PFSK-1 (cell line): ENCODE measurements around the gene SYMPK.

ENCODE experiments used
- FOXP2 ChIP-seq: optimal IDR thresholded peaks from 2 replicates; pipeline ENCODE3; 2011; ENCODE audit warnings: borderline replicate concordance, control low read depth, inconsistent platforms; ENCODE audit not compliant: insufficient read depth; ENCODE audit errors: extremely low read length, extremely low read depth
- POLR2AphosphoS5 ChIP-seq: IDR thresholded peaks from 2 replicates; pipeline ENCODE4 v1.6.1; 2012; ENCODE audit warnings: low read depth, mild to moderate bottlenecking, control low read depth, low read length, moderate library complexity
- REST ChIP-seq, 2 experiments: IDR thresholded peaks; 2 replicates each; pipeline versions ENCODE4 v1.6.1 to v1.8.0; 2011 to 2012; ENCODE audit warnings: low read depth in 2 of 2, low read length in 2 of 2, control low read depth in 1 of 2, inconsistent platforms in 1 of 2, mild to moderate bottlenecking in 1 of 2, moderate library complexity in 1 of 2; ENCODE audit not compliant: insufficient read depth in 1 of 2
- SIN3A ChIP-seq: IDR thresholded peaks from 2 replicates; pipeline ENCODE4 v1.6.1; 2012; ENCODE audit warnings: mild to moderate bottlenecking, low read length, moderate library complexity, borderline replicate concordance; ENCODE audit not compliant: insufficient read depth
- TAF1 ChIP-seq: IDR thresholded peaks from 2 replicates; pipeline ENCODE4 v1.6.1; 2012; ENCODE audit warnings: low read length, control low read depth, borderline replicate concordance; ENCODE audit not compliant: insufficient read depth

- no peak for TF ChIP-seq POLR2AphosphoS5
- TF ChIP-seq REST (IDR thresholded peaks at IDR 0.05; ENCODE audit: insufficient read depth in 1 of 2, low read depth in 2 of 2, low read length in 2 of 2), result no peak
- no peak for TF ChIP-seq SIN3A
- TF ChIP-seq TAF1, result no peak
- TF ChIP-seq FOXP2, result no peak
These were observed 10.3 kb upstream of the SYMPK start for GRCh38 chr19:45873219-45873772.
